Suppressor macrophage treated with lipopolysaccharide for 4 hours (primary cell): ENCODE data around the gene C16orf95.

Source experiments
- DNase-seq: peaks from one replicate; pipeline ENCODE4 v3.0.0-alpha.2; 2020

Gene C16orf95

GRCh38 chr16:87330646-87331045 lies 13.5 kb upstream of the C16orf95 start:
- no peak for DNase-seq

- DNase-seq = no peak
Observed at GRCh38 chr16:87330257-87330624, 13.0 kb upstream of the C16orf95 start.

- DNase-seq = no peak
Observed at GRCh38 chr16:87329436-87330256, 12.5 kb upstream of the C16orf95 start.

- DNase-seq = no peak
Observed at GRCh38 chr16:87328846-87329245, 11.7 kb upstream of the C16orf95 start.

- DNase-seq = no peak
Observed at GRCh38 chr16:87327798-87328495, 10.8 kb upstream of the C16orf95 start.

- no peak for DNase-seq
Observed at GRCh38 chr16:87326151-87326571, 9.0 kb upstream of the C16orf95 start.

GRCh38 chr16:87325423-87325858 lies 8.2 kb upstream of the C16orf95 start:
- no peak for DNase-seq

GRCh38 chr16:87324411-87325275 lies 7.5 kb upstream of the C16orf95 start:
- DNase-seq = peak; percentile 50

- no peak for DNase-seq
Observed at GRCh38 chr16:87323727-87324410, 6.7 kb upstream of the C16orf95 start.

- no peak for DNase-seq
Observed at GRCh38 chr16:87322833-87323726, 5.9 kb upstream of the C16orf95 start.

GRCh38 chr16:87322360-87322759 lies 5.2 kb upstream of the C16orf95 start:
- no peak for DNase-seq

- DNase-seq = no peak
Observed at GRCh38 chr16:87321336-87322107, 4.3 kb upstream of the C16orf95 start.

- DNase-seq = no peak
Observed at GRCh38 chr16:87320510-87321227, 3.5 kb upstream of the C16orf95 start.

GRCh38 chr16:87319997-87320491 lies 2.9 kb upstream of the C16orf95 start:
- DNase-seq = no peak

GRCh38 chr16:87319011-87319410 lies 1.8 kb upstream of the C16orf95 start:
- DNase-seq = no peak

- DNase-seq = peak; percentile 46
Observed at GRCh38 chr16:87317750-87318644, 805 bp upstream of the C16orf95 start.

- no peak for DNase-seq
Observed at GRCh38 chr16:87316450-87316922, 706 bp downstream of the C16orf95 start.

- DNase-seq = no peak
Observed at GRCh38 chr16:87314990-87315420, 2.2 kb downstream of the C16orf95 start.

- no peak for DNase-seq
Observed at GRCh38 chr16:87312008-87312407, 5.2 kb downstream of the C16orf95 start.
